SK-N-SH (cell line): Measurements from ENCODE around the gene RNF166.

ENCODE experiments used
- CTCF ChIP-seq: fragments of 200-600 bp; sonication (generic); IDR thresholded peaks from 2 replicates; pipeline ENCODE4 v1.6.1; 2017; ENCODE audit warnings: antibody characterized with exemption, mild to moderate bottlenecking, moderate library complexity
- ELF1 ChIP-seq: IDR thresholded peaks from 2 replicates; pipeline ENCODE4 v1.4.0; 2012
- EP300 ChIP-seq, 2 experiments: IDR thresholded peaks; 2 replicates each; pipeline versions ENCODE4 v1.4.0 to v1.6.1; 2012; ENCODE audit warnings: borderline replicate concordance in 1 of 2, low read depth in 1 of 2, low read length in 1 of 2
- NFIC ChIP-seq: IDR thresholded peaks from 2 replicates; pipeline ENCODE4 v1.4.0; 2012; ENCODE audit warnings: borderline replicate concordance
- POLR2AphosphoS5 ChIP-seq: IDR thresholded peaks from 2 replicates; pipeline ENCODE4 v1.6.1; 2012; ENCODE audit warnings: low read depth, low read length
- SMC3 ChIP-seq: IDR thresholded peaks from 2 replicates; pipeline ENCODE4 v1.6.1; 2012; ENCODE audit warnings: low read depth, low read length, improper control_type of control experiment
- TCF12 ChIP-seq: IDR thresholded peaks from 2 replicates; pipeline ENCODE4 v1.4.0; 2012
- USF1 ChIP-seq: IDR thresholded peaks from 2 replicates; pipeline ENCODE4 v1.4.0; 2012; ENCODE audit warnings: low read depth, borderline replicate concordance
- USF2 ChIP-seq: fragments of 150-350 bp; IDR thresholded peaks from 2 replicates; pipeline ENCODE4 v1.6.1; 2017; ENCODE audit warnings: antibody characterized with exemption, low read length, low read depth, borderline replicate concordance

GRCh38 chr16:88690341-88691128, 15.7 kb downstream of the RNF166 start:
- TF ChIP-seq CTCF (no peak), POLR2AphosphoS5 (no peak), EP300 (IDR thresholded peaks at IDR 0.05; ENCODE audit: borderline replicate concordance in 1 of 2, low read depth in 1 of 2, low read length in 1 of 2) (no peak), NFIC (no peak), ELF1 (no peak), TCF12 (no peak), SMC3 (no peak), USF2 (no peak), USF1 (no peak)
